Osteocyte (in vitro differentiated cells): ENCODE results near the gene CEACAM1. TPM values are rescaled to one million over a fixed set of nuclear protein-coding genes. Genes with fewer than 3 reads are reported as not detected.
A peak's percentile ranks its signal among the peaks of the same experiment; 100 is the strongest.
"Not testable (repeated sequence)": the region's sequence is repeated elsewhere in the genome, so short reads cannot be mapped to it uniquely, and the experiment has no call there.

Experiments used
- DNase-seq: peaks from one replicate; pipeline ENCODE4 v3.0.0; 2021; ENCODE audit warnings: mixed read lengths; ENCODE audit not compliant: unreplicated experiment; ENCODE audit errors: extremely low spot score
- H3K27ac Mint-ChIP-seq: one replicate; pipeline ENCODE4 v1.8.0; 2021; ENCODE audit warnings: mild to moderate bottlenecking, mixed read lengths; ENCODE audit not compliant: unreplicated experiment
- H3K27me3 Mint-ChIP-seq: one replicate; pipeline ENCODE4 v1.8.0; 2021; ENCODE audit warnings: mixed read lengths; ENCODE audit not compliant: unreplicated experiment
- H3K36me3 Mint-ChIP-seq: one replicate; pipeline ENCODE4 v1.8.0; 2021; ENCODE audit warnings: mixed read lengths; ENCODE audit not compliant: unreplicated experiment
- H3K4me1 Mint-ChIP-seq: one replicate; pipeline ENCODE4 v1.8.0; 2021; ENCODE audit warnings: mixed read lengths; ENCODE audit not compliant: unreplicated experiment
- H3K4me3 Mint-ChIP-seq: one replicate; pipeline ENCODE4 v1.8.0; 2021; ENCODE audit warnings: mild to moderate bottlenecking, moderate library complexity, mixed read lengths; ENCODE audit not compliant: unreplicated experiment
- H3K9me3 Mint-ChIP-seq: one replicate; pipeline ENCODE4 v1.8.0; 2021; ENCODE audit warnings: mixed read lengths; ENCODE audit not compliant: unreplicated experiment
- total RNA-seq: library from RNA; stranded (reverse); gene quantifications from 2 replicates; pipeline ENCODE4 v1.2.1, GENCODE V29; 2021
- TF ChIP-seq, protein P1 (sequence below): fragments of 200-600 bp; sonication (generic); IDR thresholded peaks from 2 replicates; pipeline ENCODE4 v1.5.0; 2021; ENCODE audit warnings: antibody characterized with exemption, mild to moderate bottlenecking, moderate library complexity

The CEACAM1 gene
- total RNA-seq, 1 donor from 2014 or later: not detected

DNA sequence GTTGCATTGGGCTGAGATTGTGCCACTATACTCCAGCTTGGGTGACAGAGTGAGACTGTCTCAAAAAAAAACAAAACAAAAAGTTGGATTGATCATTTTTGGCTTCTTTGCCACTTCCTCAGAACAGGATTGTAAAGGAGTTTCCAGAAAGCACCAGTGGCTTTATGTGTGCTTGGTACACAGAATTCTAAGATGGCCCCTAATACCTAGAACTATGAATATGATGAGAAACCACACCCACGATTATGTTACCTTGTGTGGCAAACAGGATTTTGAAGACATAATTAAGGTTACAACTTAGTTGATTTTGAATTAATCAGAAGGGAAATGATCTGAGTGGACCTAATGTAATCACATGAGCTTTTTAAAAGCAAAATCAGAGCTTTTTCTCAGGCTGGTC is 26.5 kb downstream of the CEACAM1 start:
- Mint-ChIP-seq H3K4me3 (no peak overlapping the region), H3K4me1 (peaks cover 10% of the 10 kb centered on the region), H3K9me3 (no peaks in the 10 kb centered on the region), H3K36me3 (no peaks in the 10 kb centered on the region), H3K27ac (no peak overlapping the region), H3K27me3 (peaks cover 6% of the 10 kb centered on the region)
- no peak for DNase-seq
- TF ChIP-seq, protein P1, sequence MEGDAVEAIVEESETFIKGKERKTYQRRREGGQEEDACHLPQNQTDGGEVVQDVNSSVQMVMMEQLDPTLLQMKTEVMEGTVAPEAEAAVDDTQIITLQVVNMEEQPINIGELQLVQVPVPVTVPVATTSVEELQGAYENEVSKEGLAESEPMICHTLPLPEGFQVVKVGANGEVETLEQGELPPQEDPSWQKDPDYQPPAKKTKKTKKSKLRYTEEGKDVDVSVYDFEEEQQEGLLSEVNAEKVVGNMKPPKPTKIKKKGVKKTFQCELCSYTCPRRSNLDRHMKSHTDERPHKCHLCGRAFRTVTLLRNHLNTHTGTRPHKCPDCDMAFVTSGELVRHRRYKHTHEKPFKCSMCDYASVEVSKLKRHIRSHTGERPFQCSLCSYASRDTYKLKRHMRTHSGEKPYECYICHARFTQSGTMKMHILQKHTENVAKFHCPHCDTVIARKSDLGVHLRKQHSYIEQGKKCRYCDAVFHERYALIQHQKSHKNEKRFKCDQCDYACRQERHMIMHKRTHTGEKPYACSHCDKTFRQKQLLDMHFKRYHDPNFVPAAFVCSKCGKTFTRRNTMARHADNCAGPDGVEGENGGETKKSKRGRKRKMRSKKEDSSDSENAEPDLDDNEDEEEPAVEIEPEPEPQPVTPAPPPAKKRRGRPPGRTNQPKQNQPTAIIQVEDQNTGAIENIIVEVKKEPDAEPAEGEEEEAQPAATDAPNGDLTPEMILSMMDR: no peak

- H3K27ac Mint-ChIP-seq, H3K4me3 Mint-ChIP-seq, DNase-seq, H3K9me3 Mint-ChIP-seq, H3K36me3 Mint-ChIP-seq, H3K27me3 Mint-ChIP-seq: not testable (repeated sequence)
- peaks cover 10% of the 10 kb centered on the region for H3K4me1 Mint-ChIP-seq
These were observed 27.0 kb downstream of the CEACAM1 start for GRCh38 chr19:42501243-42501642.

DNA sequence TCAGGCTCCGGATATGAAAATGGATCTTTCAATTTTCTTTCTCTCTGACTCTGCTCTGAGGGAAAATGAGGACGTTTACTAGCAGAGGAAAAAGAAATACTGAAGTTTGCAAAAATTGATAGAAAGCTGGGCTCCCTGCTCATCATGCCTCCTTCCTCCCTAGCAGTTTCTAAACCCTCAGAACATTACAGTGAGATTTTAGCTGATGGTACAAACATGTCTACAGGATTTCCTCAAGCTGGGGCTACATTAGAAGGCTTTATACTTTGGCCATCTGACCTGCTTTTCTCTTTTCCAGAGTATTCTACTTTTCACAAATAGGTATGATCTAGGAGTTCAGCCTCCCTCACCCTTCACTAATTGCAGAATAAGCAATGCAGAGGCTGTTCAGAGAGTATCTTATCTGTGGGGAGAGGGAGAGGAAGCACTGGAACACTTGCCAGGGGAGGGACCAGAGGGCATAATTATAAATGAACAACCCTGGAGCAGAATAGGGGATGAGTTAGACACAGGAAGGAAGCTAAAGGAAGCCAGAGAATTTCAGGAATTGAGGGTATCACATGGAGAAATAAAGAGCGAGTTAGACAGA is 30.0 kb downstream of the CEACAM1 start:
- no peak overlapping the region for H3K4me3 Mint-ChIP-seq
- peak overlapping the region; percentile 19 for H3K27ac Mint-ChIP-seq
- no peaks in the 10 kb centered on the region for H3K9me3 Mint-ChIP-seq
- H3K27me3 Mint-ChIP-seq: no peaks in the 10 kb centered on the region
- TF ChIP-seq, protein P1: no peak
- H3K36me3 Mint-ChIP-seq: no peaks in the 10 kb centered on the region
- DNase-seq: no peak
- peaks cover 14% of the 10 kb centered on the region for H3K4me1 Mint-ChIP-seq

GRCh38 chr19:42497492-42498168 is 30.7 kb downstream of the CEACAM1 start:
- no peak overlapping the region for H3K4me3 Mint-ChIP-seq
- peak overlapping the region; percentile 31 for H3K27ac Mint-ChIP-seq
- no peaks in the 10 kb centered on the region for H3K36me3 Mint-ChIP-seq
- H3K9me3 Mint-ChIP-seq: no peaks in the 10 kb centered on the region
- no peak for DNase-seq
- TF ChIP-seq, protein P1: no peak
- no peaks in the 10 kb centered on the region for H3K27me3 Mint-ChIP-seq
- peaks cover 14% of the 10 kb centered on the region for H3K4me1 Mint-ChIP-seq

GRCh38 chr19:42496460-42497133 is 31.7 kb downstream of the CEACAM1 start:
- Mint-ChIP-seq H3K36me3 (no peaks in the 10 kb centered on the region), H3K4me3 (no peak overlapping the region), H3K4me1 (peaks cover 14% of the 10 kb centered on the region), H3K27ac (no peak overlapping the region), H3K9me3 (no peaks in the 10 kb centered on the region), H3K27me3 (peaks cover 2% of the 10 kb centered on the region)
- no peak for DNase-seq
- TF ChIP-seq, protein P1: no peak
